B cell (primary cell): ENCODE data around the gene CLOCK. TPM values are rescaled to one million over a fixed set of nuclear protein-coding genes. Genes with fewer than 3 reads are reported as not detected.

Source experiments
- ATAC-seq: fragments of 200-7000 bp; cut with Tn5 transposase; one replicate; pipeline ENCODE4 v1.10.0; 2021; ENCODE audit warnings: low read depth, mild to moderate bottlenecking, moderate number of reproducible peaks, moderate library complexity
- CTCF ChIA-PET: fragments of 350-600 bp; sonication (Branson Sonifier 250); formaldehyde crosslinking; loops from one replicate; lab custom pipeline; 2021; ENCODE audit warnings: antibody characterized with exemption, inconsistent platforms; lab: Charles Lee
- POLR2A ChIA-PET: fragments of 350-600 bp; sonication (Branson Sonifier 250); formaldehyde crosslinking; loops from one replicate; lab custom pipeline; 2021; ENCODE audit warnings: antibody characterized with exemption; lab: Charles Lee
- DNase-seq: peaks from one replicate; pipeline ENCODE4 v3.0.0; 2013
- H2AFZ ChIP-seq: 2 replicates; pipeline ENCODE4 v1.6.1; 2012; ENCODE audit warnings: mild to moderate bottlenecking, low read depth, low read length; ENCODE audit not compliant: insufficient read depth, poor library complexity, severe bottlenecking
- H3K27ac ChIP-seq, 2 donors: 1 replicate in 1 of 2; 2 replicates in 1 of 2; pipeline ENCODE4 v1.5.1; 2012 to 2013; ENCODE audit warnings: low read length in 2 of 2, mild to moderate bottlenecking in 2 of 2, moderate library complexity in 1 of 2
- H3K27me3 ChIP-seq, 4 experiments: fragments of 200-600 bp in 1 of 4; sonication (generic) in 1 of 4; replicated peaks in 1 of 4; 1 replicate in 2 of 4; 2 replicates in 2 of 4; pipeline versions ENCODE4 v1.6.1 to v1.7.0; 2013 to 2016; ENCODE audit warnings: low read length in 3 of 4, mild to moderate bottlenecking in 2 of 4, mixed read lengths in 1 of 4, moderate library complexity in 1 of 4; ENCODE audit not compliant: insufficient read depth in 4 of 4, control insufficient read depth in 3 of 4; ENCODE audit errors: control extremely low read depth in 1 of 4
- H3K36me3 ChIP-seq, 2 experiments: replicated peaks in 1 of 2; 1 replicate in 1 of 2; 2 replicates in 1 of 2; pipeline versions ENCODE4 v1.6.1 to v1.7.1; 2013; ENCODE audit warnings: low read length in 1 of 2; ENCODE audit not compliant: insufficient read depth in 2 of 2, control insufficient read depth in 1 of 2; ENCODE audit errors: control extremely low read depth in 1 of 2, extremely low read depth in 1 of 2
- H3K4me1 ChIP-seq, 2 donors: fragments of 200-600 bp in 1 of 2; sonication (generic) in 1 of 2; 1 replicate in 1 of 2; 2 replicates in 1 of 2; pipeline versions ENCODE4 v1.5.1 to v1.6.1; 2013 to 2017; ENCODE audit warnings: low read length in 2 of 2; ENCODE audit not compliant: control insufficient read depth in 2 of 2, insufficient read depth in 2 of 2
- H3K4me2 ChIP-seq: replicated peaks from 2 replicates; pipeline ENCODE3; 2012; ENCODE audit warnings: mild to moderate bottlenecking, low read depth, low read length; ENCODE audit not compliant: poor library complexity, severe bottlenecking
- H3K4me3 ChIP-seq, 5 experiments: fragments of 200-600 bp in 1 of 5; sonication (generic) in 1 of 5; 1 replicate in 3 of 5; 2 replicates in 2 of 5; pipeline versions ENCODE4 v1.5.1 to v1.7.0; 2011 to 2016; ENCODE audit warnings: low read length in 4 of 5, mild to moderate bottlenecking in 4 of 5, low read depth in 2 of 5, control low read depth in 1 of 5, moderate library complexity in 1 of 5; ENCODE audit not compliant: insufficient read depth in 1 of 5; ENCODE audit errors: control extremely low read depth in 1 of 5, extremely low read depth in 1 of 5
- H3K79me2 ChIP-seq: fragments of 200-600 bp; sonication (generic); one replicate; pipeline ENCODE4 v1.6.0; 2016; ENCODE audit warnings: low read length; ENCODE audit not compliant: control insufficient read depth, insufficient read depth
- H3K9ac ChIP-seq: fragments of 200-600 bp; sonication (generic); 2 replicates; pipeline ENCODE4 v1.6.1; 2017; ENCODE audit warnings: mild to moderate bottlenecking, low read length, moderate library complexity
- H3K9me3 ChIP-seq, 3 donors: one replicate each; pipeline versions ENCODE4 v1.6.1 to v1.7.1; 2013; ENCODE audit warnings: low read length in 2 of 3; ENCODE audit not compliant: control insufficient read depth in 2 of 3, insufficient read depth in 1 of 3; ENCODE audit errors: control extremely low read depth in 1 of 3
- H4K20me1 ChIP-seq: 2 replicates; pipeline ENCODE4 v1.6.0; 2012; ENCODE audit warnings: mild to moderate bottlenecking, low read length; ENCODE audit not compliant: insufficient read depth, control insufficient read depth, poor library complexity, severe bottlenecking
- H3K27ac Mint-ChIP-seq: one replicate; pipeline ENCODE4 v1.8.0; 2021; ENCODE audit warnings: mixed read lengths
- H3K27me3 Mint-ChIP-seq: one replicate; pipeline ENCODE4 v1.8.0; 2021; ENCODE audit warnings: mixed read lengths
- H3K4me1 Mint-ChIP-seq: one replicate; pipeline ENCODE4 v1.8.0; 2021; ENCODE audit warnings: mixed read lengths
- H3K4me3 Mint-ChIP-seq: one replicate; pipeline ENCODE4 v1.8.0; 2021; ENCODE audit warnings: mixed read lengths
- H3K9me3 Mint-ChIP-seq: one replicate; pipeline ENCODE4 v1.8.0; 2022; ENCODE audit warnings: mixed read lengths; ENCODE audit not compliant: insufficient read depth
- CTCF ChIP-seq: fragments of 200-600 bp; IDR thresholded peaks from one replicate; pipeline ENCODE4 v1.8.0; 2022; ENCODE audit warnings: antibody characterized with exemption, mild to moderate bottlenecking
- EZH2 ChIP-seq: IDR thresholded peaks from 2 replicates; pipeline ENCODE4 v1.6.1; 2012; ENCODE audit warnings: borderline replicate concordance, low read depth, mild to moderate bottlenecking, moderate library complexity, low read length; ENCODE audit not compliant: insufficient read depth, poor library complexity, severe bottlenecking
- WGBS: methylation state at CpG from one replicate; pipeline ENCODE4 v1.1.5; 2013; ENCODE audit warnings: missing lambda C conversion rate; ENCODE audit not compliant: insufficient coverage; 5-methylcytosine and 5-hydroxymethylcytosine counted together
- intact Hi-C: fragments of 100-400 bp; cut with micrococcal nuclease; formaldehyde crosslinking; loops from one replicate; pipeline ENCODE4 v1.10.0; 2022
- polyA plus RNA-seq: library from polyadenylated mRNA; depleted of rRNA; stranded (reverse); fragments of >200 nt; gene quantifications from 2 replicates; pipeline ENCODE4 v1.2.3, GENCODE V29; 2012
- total RNA-seq, 2 donors: library from RNA; stranded (reverse); fragments of 120-200 nt in 1 of 2; gene quantifications; 1 replicate in 1 of 2; 2 replicates in 1 of 2; pipeline versions ENCODE4 v1.2.3 to v1.2.4, GENCODE V29; 2013 to 2022

The CLOCK gene
- total and polyA plus RNA-seq, 2 donors (not counting 1 experiment from before 2014, with no cell fraction given): 2.8 to 14.2 TPM

- no peak overlapping the region for H3K4me3 ChIP-seq
- ChIA-PET CTCF (interaction anchor here (0.6 kb wide), 1 partner anchor 166 kb away, joined by 4 read pairs; no protein-coding TSS in a partner anchor), POLR2A (no interaction called here)
- Mint-ChIP-seq H3K4me3 (no peak overlapping the region), H3K4me1 (peaks cover 3% of the 10 kb centered on the region), H3K27me3 (no peaks in the 10 kb centered on the region), H3K9me3 (no peaks in the 10 kb centered on the region), H3K27ac (no peak overlapping the region)
- no peak overlapping the region for H3K27ac ChIP-seq
- WGBS: 100% methylated on average over 3 of the region's 3 CpGs
- H3K4me1 ChIP-seq: no peaks in the 10 kb centered on the region
- peaks cover 4% of the 10 kb centered on the region for H4K20me1 ChIP-seq
- intact Hi-C loops: no loop called here
- H3K4me2 ChIP-seq: no peak overlapping the region
- H3K27me3 ChIP-seq: no peaks in the 10 kb centered on the region
- H3K9ac ChIP-seq: no peak overlapping the region
- DNase-seq (no peak), ATAC-seq (no peak)
- peaks cover 2 to 8% (median 2%) of the 10 kb centered on the region in 3 donors for H3K9me3 ChIP-seq
- no peak overlapping the region for H2AFZ ChIP-seq
- H3K79me2 ChIP-seq: peaks cover 59% of the 10 kb centered on the region
- no peak for TF ChIP-seq EZH2
- no peak for TF ChIP-seq CTCF
- H3K36me3 ChIP-seq: no peaks in the 10 kb centered on the region
Measured at GRCh38 chr4:55528491-55528890, 18.2 kb downstream of the CLOCK start.

GRCh38 chr4:55524844-55525571 is 21.7 kb downstream of the CLOCK start:
- POLR2A ChIA-PET: no interaction called here
- 100% methylated on average over 1 of the region's 4 CpGs for WGBS
- no peak overlapping the region for H3K27ac Mint-ChIP-seq

More at GRCh38 chr4:55524844-55525571, 21.7 kb downstream of the CLOCK start:
- Histone ChIP-seq H2AFZ (no peak overlapping the region), H3K27me3 (no peaks in the 10 kb centered on the region), H3K27ac (no peak overlapping the region), H3K4me2 (no peak overlapping the region), H3K9me3 (peaks cover 0 to 3% (median 0%) of the 10 kb centered on the region in 3 donors), H3K9ac (no peak overlapping the region), H3K36me3 (no peaks in the 10 kb centered on the region), H4K20me1 (peaks cover 8% of the 10 kb centered on the region), H3K79me2 (peaks cover 56% of the 10 kb centered on the region), H3K4me3 (no peak overlapping the region), H3K4me1 (no peaks in the 10 kb centered on the region)
- ATAC-seq (no peak), DNase-seq (no peak)
- Mint-ChIP-seq H3K4me1 (peaks cover 2% of the 10 kb centered on the region), H3K27me3 (no peaks in the 10 kb centered on the region), H3K4me3 (no peak overlapping the region), H3K9me3 (no peaks in the 10 kb centered on the region)
- CTCF ChIA-PET: interaction anchor here (1.2 kb wide), 1 partner anchor 30 kb away, joined by 3 read pairs; no protein-coding TSS in a partner anchor
- intact Hi-C loops: no loop called here
- TF ChIP-seq CTCF (no peak), EZH2 (no peak)
